ENCODE measurements around the gene MMRN2. TPM values are rescaled to one million over a fixed set of nuclear protein-coding genes. Genes with fewer than 3 reads are reported as not detected.
A peak's percentile ranks its signal among the peaks of the same experiment; 100 is the strongest.

Gene MMRN2
- total RNA-seq, 1 donor from 2014 or later = 0.27 TPM

GRCh38 chr10:86900955-86901354 is 56.5 kb downstream of the MMRN2 start:
- H3K27me3 Mint-ChIP-seq = no peaks in the 10 kb centered on the region

DNA sequence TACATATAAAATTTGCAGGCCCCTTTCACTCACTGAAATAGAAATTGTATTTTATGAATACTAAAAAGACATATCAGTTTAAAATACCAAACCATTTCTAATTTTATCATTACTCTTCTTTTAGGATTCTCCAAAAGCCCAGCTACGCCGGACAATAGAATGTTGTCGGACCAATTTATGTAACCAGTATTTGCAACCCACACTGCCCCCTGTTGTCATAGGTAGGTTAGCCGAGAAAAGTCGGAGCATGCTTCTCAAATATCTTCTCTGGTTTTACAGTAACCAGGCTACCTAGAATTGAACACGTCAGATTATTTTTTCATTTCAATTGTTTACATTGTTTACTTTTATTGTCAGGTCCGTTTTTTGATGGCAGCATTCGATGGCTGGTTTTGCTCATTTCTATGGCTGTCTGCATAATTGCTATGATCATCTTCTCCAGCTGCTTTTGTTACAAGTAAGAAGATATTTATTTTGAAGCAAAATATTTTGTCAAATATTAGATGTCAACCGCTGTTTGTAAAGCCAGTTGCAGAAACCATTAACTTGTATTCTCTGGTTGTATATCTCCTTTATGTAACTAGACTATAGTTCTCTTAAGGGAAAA is 57.6 kb downstream of the MMRN2 start:
- no peak overlapping the region for H3K4me3 Mint-ChIP-seq
- no peaks in the 10 kb centered on the region for H3K4me1 Mint-ChIP-seq
- ChIA-PET POLR2A (interaction anchor here (1.3 to 1.7 kb wide), 2 partner anchors 188 to 500 kb away, joined by 4 to 9 read pairs; no protein-coding TSS in a partner anchor), CTCF (interaction anchor here (0.7 to 4.5 kb wide), 9 partner anchors 9 to 500 kb away, joined by 3 to 31 read pairs (median 9); no protein-coding TSS in a partner anchor)
- DNase-seq (no peak), ATAC-seq (ENCODE audit: low read depth) (peak; percentile 45)
- intact Hi-C loops (cut with micrococcal nuclease) = loop anchor here (1.0 to 2.0 kb wide), 4 partner anchors 188 to 499 kb away; no protein-coding TSS in a partner anchor
- no peaks in the 10 kb centered on the region for H3K9me3 Mint-ChIP-seq
- no peak overlapping the region for H3K27ac Mint-ChIP-seq
- H3K27me3 Mint-ChIP-seq = no peaks in the 10 kb centered on the region
- H3K36me3 Mint-ChIP-seq (ENCODE audit: low read depth) = peaks cover 6% of the 10 kb centered on the region
- TF ChIP-seq, protein P1, sequence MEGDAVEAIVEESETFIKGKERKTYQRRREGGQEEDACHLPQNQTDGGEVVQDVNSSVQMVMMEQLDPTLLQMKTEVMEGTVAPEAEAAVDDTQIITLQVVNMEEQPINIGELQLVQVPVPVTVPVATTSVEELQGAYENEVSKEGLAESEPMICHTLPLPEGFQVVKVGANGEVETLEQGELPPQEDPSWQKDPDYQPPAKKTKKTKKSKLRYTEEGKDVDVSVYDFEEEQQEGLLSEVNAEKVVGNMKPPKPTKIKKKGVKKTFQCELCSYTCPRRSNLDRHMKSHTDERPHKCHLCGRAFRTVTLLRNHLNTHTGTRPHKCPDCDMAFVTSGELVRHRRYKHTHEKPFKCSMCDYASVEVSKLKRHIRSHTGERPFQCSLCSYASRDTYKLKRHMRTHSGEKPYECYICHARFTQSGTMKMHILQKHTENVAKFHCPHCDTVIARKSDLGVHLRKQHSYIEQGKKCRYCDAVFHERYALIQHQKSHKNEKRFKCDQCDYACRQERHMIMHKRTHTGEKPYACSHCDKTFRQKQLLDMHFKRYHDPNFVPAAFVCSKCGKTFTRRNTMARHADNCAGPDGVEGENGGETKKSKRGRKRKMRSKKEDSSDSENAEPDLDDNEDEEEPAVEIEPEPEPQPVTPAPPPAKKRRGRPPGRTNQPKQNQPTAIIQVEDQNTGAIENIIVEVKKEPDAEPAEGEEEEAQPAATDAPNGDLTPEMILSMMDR (IDR thresholded peaks at IDR 0.05) = peak; percentile 45

More at GRCh38 chr10:86900955-86901354, 56.5 kb downstream of the MMRN2 start:
- TF ChIP-seq, protein P1 (IDR thresholded peaks at IDR 0.05) = no peak
- intact Hi-C loops (cut with micrococcal nuclease) = no loop called here
- Mint-ChIP-seq H3K9me3 (no peaks in the 10 kb centered on the region), H3K4me1 (no peaks in the 10 kb centered on the region), H3K36me3 (ENCODE audit: low read depth) (peaks cover 9% of the 10 kb centered on the region), H3K27ac (no peak overlapping the region), H3K4me3 (no peak overlapping the region)
- CTCF ChIA-PET = interaction anchor here (1.1 to 4.5 kb wide), 5 partner anchors 11 to 216 kb away, joined by 3 to 31 read pairs (median 13); no protein-coding TSS in a partner anchor
- DNase-seq (no peak), ATAC-seq (ENCODE audit: low read depth) (no peak)
- POLR2A ChIA-PET = interaction anchor here (1.3 kb wide), 1 partner anchor 501 kb away, joined by 4 read pairs; no protein-coding TSS in a partner anchor

DNA sequence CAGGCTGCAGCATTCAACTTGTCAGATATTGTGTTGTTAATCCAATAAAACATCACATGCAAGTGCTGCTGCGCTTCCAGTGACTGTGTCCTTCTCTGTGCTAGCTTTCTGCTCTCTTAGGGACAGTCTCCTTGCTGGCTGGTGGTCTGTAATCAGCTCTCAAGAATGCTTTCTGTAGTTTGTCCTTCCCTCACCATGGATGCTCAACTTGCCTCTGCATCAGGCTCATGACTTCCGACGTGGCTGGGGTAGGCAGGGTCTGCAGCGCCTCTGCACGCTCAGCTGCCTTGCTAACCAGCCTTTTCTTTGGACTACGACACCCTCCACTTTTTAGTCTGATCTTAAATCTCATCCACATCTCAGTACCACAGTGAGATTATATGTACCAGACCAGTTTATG is 58.3 kb downstream of the MMRN2 start:
- Mint-ChIP-seq H3K9me3 (no peaks in the 10 kb centered on the region), H3K4me3 (no peak overlapping the region), H3K27me3 (no peaks in the 10 kb centered on the region), H3K27ac (no peak overlapping the region), H3K4me1 (no peaks in the 10 kb centered on the region), H3K36me3 (ENCODE audit: low read depth) (peaks cover 6% of the 10 kb centered on the region)
- POLR2A ChIA-PET = interaction anchor here (0.6 to 1.7 kb wide), 2 partner anchors 36 to 187 kb away, joined by 9 to 11 read pairs; no protein-coding TSS in a partner anchor
- CTCF ChIA-PET = interaction anchor here (0.7 to 4.5 kb wide), 9 partner anchors 9 to 499 kb away, joined by 3 to 31 read pairs (median 9); no protein-coding TSS in a partner anchor
- ATAC-seq (ENCODE audit: low read depth) (no peak), DNase-seq (no peak)
- intact Hi-C loops (cut with micrococcal nuclease) = loop anchor here (1.0 to 2.0 kb wide), 4 partner anchors 188 to 498 kb away; no protein-coding TSS in a partner anchor
- TF ChIP-seq, protein P1 (IDR thresholded peaks at IDR 0.05) = no peak

DNA sequence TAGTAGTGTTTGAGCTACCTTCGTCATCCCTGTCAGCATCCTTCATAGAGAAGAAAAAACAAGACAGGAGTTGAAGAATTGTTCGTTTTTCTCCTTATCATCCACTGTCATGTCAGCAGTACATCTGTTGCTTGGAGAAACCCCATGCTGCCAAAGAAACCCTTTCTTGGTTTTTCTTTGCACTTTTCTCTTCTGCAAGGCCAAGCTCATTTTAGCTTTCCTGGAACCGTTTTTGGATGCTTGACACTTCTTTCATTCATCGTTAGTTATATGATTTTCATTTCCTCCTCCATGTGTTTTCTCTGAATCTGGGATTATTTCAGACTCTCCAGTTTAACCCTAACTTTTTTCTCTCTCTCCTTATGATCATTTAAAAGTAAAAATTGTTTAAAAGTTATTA is 58.9 kb downstream of the MMRN2 start:
- POLR2A ChIA-PET = interaction anchor here (0.6 kb wide), 1 partner anchor 37 kb away, joined by 11 read pairs; no protein-coding TSS in a partner anchor
- Mint-ChIP-seq H3K36me3 (ENCODE audit: low read depth) (peaks cover 9% of the 10 kb centered on the region), H3K27me3 (no peaks in the 10 kb centered on the region), H3K4me1 (no peaks in the 10 kb centered on the region), H3K27ac (no peak overlapping the region), H3K4me3 (no peak overlapping the region), H3K9me3 (no peaks in the 10 kb centered on the region)
- ATAC-seq (ENCODE audit: low read depth) (no peak), DNase-seq (no peak)
- TF ChIP-seq, protein P1 (IDR thresholded peaks at IDR 0.05) = no peak
- intact Hi-C loops (cut with micrococcal nuclease) = loop anchor here (2.0 kb wide), 1 partner anchor 498 kb away; no protein-coding TSS in a partner anchor
- CTCF ChIA-PET = interaction anchor here (0.7 to 4.5 kb wide), 7 partner anchors 8 to 224 kb away, joined by 3 to 31 read pairs (median 10); no protein-coding TSS in a partner anchor

GRCh38 chr10:86889997-86890396 is 67.4 kb downstream of the MMRN2 start:
- intact Hi-C loops (cut with micrococcal nuclease) = loop anchor here (1.0 to 2.0 kb wide), 2 partner anchors 134 to 179 kb away; partner anchors contain the start of gene BMPR1A
- TF ChIP-seq, protein P1 (IDR thresholded peaks at IDR 0.05) = no peak
- no peak for DNase-seq
- Mint-ChIP-seq H3K36me3 (ENCODE audit: low read depth) (peaks cover 8% of the 10 kb centered on the region), H3K9me3 (no peaks in the 10 kb centered on the region), H3K27me3 (no peaks in the 10 kb centered on the region), H3K4me1 (peaks cover 8% of the 10 kb centered on the region), H3K4me3 (no peak overlapping the region), H3K27ac (no peak overlapping the region)
- ChIA-PET CTCF (interaction anchor here (1.6 to 3.5 kb wide), 2 partner anchors 10 to 197 kb away, joined by 5 to 15 read pairs; no protein-coding TSS in a partner anchor), POLR2A (no interaction called here)
- ATAC-seq (ENCODE audit: low read depth) = no peak

Measured in activated B cell treated with CpG ODN at 0.5 μM for 24 hours (primary cell).